Tibial nerve (tissue), 4 donors: Measurements from ENCODE around the gene IQGAP2. TPM values are rescaled to one million over a fixed set of nuclear protein-coding genes. Genes with fewer than 3 reads are reported as not detected.

Experiments
- DNase-seq, 2 donors: peaks; one replicate each; pipeline ENCODE4 v3.0.0-alpha.2; 2019; ENCODE audit warnings: low spot score in 2 of 2
- H3K27ac ChIP-seq, 4 donors: fragments of 200-600 bp; sonication (generic) in 3 of 4; one replicate each; pipeline ENCODE4 v1.5.1; 2017 to 2019; ENCODE audit warnings: mild to moderate bottlenecking in 1 of 4
- H3K27me3 ChIP-seq, 2 donors: fragments of 200-600 bp; sonication (generic) in 1 of 2; one replicate each; pipeline versions ENCODE4 v1.5.1 to v1.6.0; 2017 to 2019
- H3K36me3 ChIP-seq, 3 donors: fragments of 200-600 bp; sonication (generic); one replicate each; pipeline ENCODE4 v1.5.1; 2018 to 2019
- H3K4me1 ChIP-seq, 4 donors: fragments of 200-600 bp; sonication (generic) in 3 of 4; one replicate each; pipeline ENCODE4 v1.5.1; 2017 to 2019
- H3K4me3 ChIP-seq, 4 donors: fragments of 200-600 bp; sonication (generic) in 3 of 4; one replicate each; pipeline ENCODE4 v1.5.1; 2017 to 2019; ENCODE audit warnings: mild to moderate bottlenecking in 1 of 4, moderate library complexity in 1 of 4
- H3K9me3 ChIP-seq, 4 donors: fragments of 200-600 bp; sonication (generic) in 3 of 4; one replicate each; pipeline ENCODE4 v1.5.1; 2017 to 2019
- EP300 ChIP-seq, 2 donors: sonication (generic); formaldehyde crosslinking; IDR thresholded peaks; one replicate each; pipeline ENCODE4 v1.6.1; 2017; ENCODE audit warnings: antibody characterized with exemption in 2 of 2, mild to moderate bottlenecking in 1 of 2
- POLR2A ChIP-seq, 2 donors: fragments of 450-650 bp; IDR thresholded peaks; one replicate each; pipeline ENCODE4 v1.6.1; 2017; ENCODE audit warnings: antibody characterized with exemption in 2 of 2, mild to moderate bottlenecking in 2 of 2, moderate library complexity in 2 of 2
- WGBS, 2 donors: methylation state at CpG; one replicate each; pipeline ENCODE4 v1.1.5; 2018; 5-methylcytosine and 5-hydroxymethylcytosine counted together
- total RNA-seq, 4 donors: library from RNA; depleted of rRNA; stranded (reverse); fragments of >200 nt; gene quantifications; one replicate each; pipeline ENCODE4 v1.1.0, GENCODE V29; 2016
- TF ChIP-seq, protein P1 (sequence below), 5 experiments: fragments of 200-600 bp in 3 of 5; fragments of 450-650 bp in 2 of 5; sonication (generic) in 3 of 5; IDR thresholded peaks; one replicate each; pipeline ENCODE4 v1.5.1; 2016 to 2019; ENCODE audit warnings: antibody characterized with exemption in 5 of 5, mild to moderate bottlenecking in 3 of 5, moderate library complexity in 2 of 5

The IQGAP2 gene
- total RNA-seq, 4 donors from 2014 or later, result 42.8 to 58.2 (median 52.3) TPM

DNA sequence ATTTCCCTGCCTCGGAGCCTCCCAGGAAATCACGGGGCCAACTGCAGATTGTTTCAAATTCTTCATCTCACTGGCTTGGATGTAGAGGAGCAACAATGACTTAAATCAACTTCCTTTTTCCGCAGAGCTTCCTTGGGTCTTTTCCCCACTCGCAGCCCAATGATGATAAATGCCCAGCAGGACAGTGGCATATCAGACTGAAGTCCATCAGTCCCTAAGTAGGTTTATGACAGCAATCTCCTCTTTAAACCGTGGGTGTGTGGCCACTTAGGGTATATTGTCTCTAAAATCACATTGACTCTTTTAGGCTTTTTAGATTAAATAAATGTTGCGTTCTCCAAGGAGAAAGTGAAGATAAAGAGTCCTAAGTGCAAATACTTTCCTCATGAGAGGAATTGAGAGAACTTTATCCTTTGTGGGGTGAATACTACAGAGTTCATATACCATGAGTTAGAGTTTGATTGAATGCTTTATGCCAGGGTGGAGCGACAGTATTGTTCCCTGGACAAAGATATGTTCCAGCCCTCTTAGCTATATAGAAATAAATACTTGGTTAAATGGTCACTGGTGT, 59.1 kb downstream of the IQGAP2 start:
- no peaks in the 10 kb centered on the region for H3K36me3 ChIP-seq
- WGBS, 2 donors, result 63 to 68% methylated on average over 7 of the region's 7 CpGs
- no peak overlapping the region for H3K4me3 ChIP-seq
- peaks cover 0 to 13% (median 2%) of the 10 kb centered on the region in 4 donors for H3K4me1 ChIP-seq
- no peaks in the 10 kb centered on the region for H3K9me3 ChIP-seq
- no peak overlapping the region for H3K27ac ChIP-seq
- no peak for DNase-seq
- TF ChIP-seq POLR2A (IDR thresholded peaks at IDR 0.05) (no peak), EP300 (IDR thresholded peaks at IDR 0.05) (no peak)
- TF ChIP-seq, protein P1, sequence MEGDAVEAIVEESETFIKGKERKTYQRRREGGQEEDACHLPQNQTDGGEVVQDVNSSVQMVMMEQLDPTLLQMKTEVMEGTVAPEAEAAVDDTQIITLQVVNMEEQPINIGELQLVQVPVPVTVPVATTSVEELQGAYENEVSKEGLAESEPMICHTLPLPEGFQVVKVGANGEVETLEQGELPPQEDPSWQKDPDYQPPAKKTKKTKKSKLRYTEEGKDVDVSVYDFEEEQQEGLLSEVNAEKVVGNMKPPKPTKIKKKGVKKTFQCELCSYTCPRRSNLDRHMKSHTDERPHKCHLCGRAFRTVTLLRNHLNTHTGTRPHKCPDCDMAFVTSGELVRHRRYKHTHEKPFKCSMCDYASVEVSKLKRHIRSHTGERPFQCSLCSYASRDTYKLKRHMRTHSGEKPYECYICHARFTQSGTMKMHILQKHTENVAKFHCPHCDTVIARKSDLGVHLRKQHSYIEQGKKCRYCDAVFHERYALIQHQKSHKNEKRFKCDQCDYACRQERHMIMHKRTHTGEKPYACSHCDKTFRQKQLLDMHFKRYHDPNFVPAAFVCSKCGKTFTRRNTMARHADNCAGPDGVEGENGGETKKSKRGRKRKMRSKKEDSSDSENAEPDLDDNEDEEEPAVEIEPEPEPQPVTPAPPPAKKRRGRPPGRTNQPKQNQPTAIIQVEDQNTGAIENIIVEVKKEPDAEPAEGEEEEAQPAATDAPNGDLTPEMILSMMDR (IDR thresholded peaks at IDR 0.05), result no peak
- H3K27me3 ChIP-seq, result no peaks in the 10 kb centered on the region

DNA sequence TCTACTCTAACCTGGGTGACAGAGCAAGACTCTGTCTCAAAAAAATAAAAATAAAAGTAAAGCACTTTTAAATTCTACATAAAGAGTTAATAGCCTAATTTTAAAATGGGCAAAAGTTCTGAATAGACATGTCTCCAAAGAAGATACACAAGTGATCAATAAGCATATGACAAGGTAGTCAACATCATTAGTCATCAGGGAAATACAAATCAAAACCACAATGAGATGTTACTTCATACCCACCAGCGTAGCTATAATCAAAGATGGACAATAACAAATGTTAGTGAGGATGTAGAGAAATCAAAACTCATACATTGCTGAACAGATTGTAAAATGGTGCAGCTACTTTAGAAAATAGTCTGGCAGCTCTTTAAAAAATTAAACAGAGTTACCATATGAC, 64.1 kb downstream of the IQGAP2 start:
- Histone ChIP-seq H3K27me3 (no peaks in the 10 kb centered on the region), H3K4me1 (peaks cover 0 to 12% (median 0%) of the 10 kb centered on the region in 4 donors), H3K9me3 (no peaks in the 10 kb centered on the region), H3K27ac (no peak overlapping the region), H3K4me3 (no peak overlapping the region), H3K36me3 (no peaks in the 10 kb centered on the region)
- TF ChIP-seq POLR2A (IDR thresholded peaks at IDR 0.05), result no peak
- TF ChIP-seq, protein P1 (IDR thresholded peaks at IDR 0.05), result no peak
- TF ChIP-seq EP300 (IDR thresholded peaks at IDR 0.05), result no peak
- 93 to 100% methylated on average over 1 of the region's 1 CpG for WGBS, 2 donors
- no peak for DNase-seq

DNA sequence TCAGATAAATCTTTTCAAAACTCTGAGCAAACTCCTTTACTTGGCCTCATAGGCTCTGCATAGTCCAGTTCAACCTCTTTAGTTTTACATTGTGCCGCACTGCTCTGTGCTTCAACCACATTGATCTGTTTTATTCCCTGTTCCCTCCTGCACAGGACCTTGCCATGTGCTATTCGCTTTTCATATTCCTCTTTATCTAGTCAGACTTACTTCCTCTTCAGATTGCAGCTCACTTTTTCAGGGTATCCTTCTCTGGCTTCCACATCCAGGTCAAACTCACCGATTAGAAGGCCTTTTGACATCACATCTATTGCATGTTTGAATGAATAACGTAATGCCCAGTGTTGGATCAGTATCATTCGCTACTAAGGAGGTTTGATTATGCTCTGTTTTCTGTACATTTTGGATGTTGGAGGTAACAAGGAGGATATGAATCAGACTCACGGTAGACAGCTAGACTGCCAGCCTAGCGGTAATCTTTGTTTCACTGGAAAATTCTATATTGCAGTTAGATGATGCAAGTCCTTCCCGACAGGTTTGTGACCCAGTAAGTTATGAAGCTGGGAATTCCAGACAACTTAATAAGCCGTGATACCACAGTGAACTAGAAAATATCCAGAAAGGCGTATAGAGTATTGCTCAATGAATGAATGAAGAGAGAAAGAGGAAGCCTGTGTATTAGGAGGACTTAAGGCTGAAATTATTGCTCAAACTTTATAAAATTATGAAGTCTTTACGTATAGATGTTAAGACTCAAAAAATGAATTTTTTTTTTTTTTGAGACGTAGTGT, 65.7 kb downstream of the IQGAP2 start:
- TF ChIP-seq, protein P1 (IDR thresholded peaks at IDR 0.05), result no peak
- TF ChIP-seq EP300 (IDR thresholded peaks at IDR 0.05), result no peak
- no peak for TF ChIP-seq POLR2A (IDR thresholded peaks at IDR 0.05)
- no peaks in the 10 kb centered on the region for H3K9me3 ChIP-seq
- no peak overlapping the region for H3K4me3 ChIP-seq
- 86 to 92% methylated on average over 12 of the region's 12 CpGs for WGBS, 2 donors
- H3K27ac ChIP-seq, result no peak overlapping the region
- H3K36me3 ChIP-seq, result no peaks in the 10 kb centered on the region
- H3K27me3 ChIP-seq, result no peaks in the 10 kb centered on the region
- no peak for DNase-seq
- H3K4me1 ChIP-seq, result peaks cover 0 to 14% (median 0%) of the 10 kb centered on the region in 4 donors

DNA sequence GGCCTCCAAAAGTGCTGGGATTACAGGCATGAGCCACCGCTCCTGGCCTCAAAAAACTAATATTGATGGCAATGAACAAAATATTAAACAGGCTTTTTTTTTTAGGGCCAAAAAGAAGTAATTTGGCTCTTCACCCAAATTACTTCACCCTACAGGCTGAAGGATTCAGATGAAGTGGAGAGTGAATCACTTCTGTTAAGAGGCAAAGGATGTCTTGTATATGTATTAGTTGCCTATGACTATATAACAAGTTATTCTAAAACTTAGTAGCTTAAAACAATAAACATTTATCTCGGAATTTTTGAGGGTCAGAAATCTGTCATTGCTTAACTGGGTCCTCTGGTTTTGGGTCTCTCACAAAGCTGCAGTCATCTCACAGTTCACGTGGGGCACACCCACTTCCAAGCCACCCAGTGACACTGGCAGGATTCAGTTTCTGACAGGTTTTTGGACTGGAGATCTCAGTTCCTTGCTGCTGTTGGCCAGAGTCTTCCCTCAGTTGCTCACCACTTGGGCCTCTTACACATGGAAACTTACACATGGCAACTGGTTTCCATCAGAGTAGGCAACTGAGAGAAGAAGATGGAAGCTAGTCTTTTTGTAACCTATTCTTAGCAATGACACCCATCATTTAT, 66.7 kb downstream of the IQGAP2 start:
- TF ChIP-seq, protein P1 (IDR thresholded peaks at IDR 0.05), result no peak
- TF ChIP-seq EP300 (IDR thresholded peaks at IDR 0.05), result no peak
- TF ChIP-seq POLR2A (IDR thresholded peaks at IDR 0.05), result no peak
- no peaks in the 10 kb centered on the region for H3K9me3 ChIP-seq
- 68 to 77% methylated on average over 3 of the region's 3 CpGs for WGBS, 2 donors
- no peak overlapping the region for H3K4me3 ChIP-seq
- no peaks in the 10 kb centered on the region for H3K36me3 ChIP-seq
- DNase-seq, result no peak
- peaks cover 0 to 14% (median 0%) of the 10 kb centered on the region in 4 donors for H3K4me1 ChIP-seq
- H3K27ac ChIP-seq, result no peak overlapping the region
- no peaks in the 10 kb centered on the region for H3K27me3 ChIP-seq

DNA sequence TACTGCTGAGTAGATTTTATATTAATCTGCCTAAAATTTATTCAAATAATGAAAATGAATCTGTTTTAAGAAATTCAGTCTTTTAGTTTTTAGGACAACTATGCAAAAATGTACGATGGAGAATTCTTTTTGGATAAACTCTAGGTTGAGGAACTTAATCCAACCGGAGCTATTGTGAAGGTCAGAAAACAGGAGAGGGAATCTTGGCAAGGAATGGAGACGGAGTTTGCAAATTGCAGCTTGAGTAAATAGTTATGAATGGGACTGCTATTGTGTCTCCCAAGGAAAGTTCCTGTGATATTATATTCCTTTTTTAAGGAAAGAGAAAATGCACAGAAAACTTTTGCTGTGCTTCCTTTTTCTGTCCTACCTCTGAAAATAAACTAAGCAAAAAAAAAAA, 67.9 kb downstream of the IQGAP2 start:
- Histone ChIP-seq H3K9me3 (no peaks in the 10 kb centered on the region), H3K4me3 (no peak overlapping the region), H3K27ac (no peak overlapping the region), H3K36me3 (no peaks in the 10 kb centered on the region), H3K4me1 (peaks cover 0 to 14% (median 0%) of the 10 kb centered on the region in 4 donors), H3K27me3 (no peaks in the 10 kb centered on the region)
- no peak for DNase-seq
- WGBS, 2 donors, result 39 to 42% methylated on average over 3 of the region's 3 CpGs
- no peak for TF ChIP-seq POLR2A (IDR thresholded peaks at IDR 0.05)
- TF ChIP-seq, protein P1 (IDR thresholded peaks at IDR 0.05), result no peak
- TF ChIP-seq EP300 (IDR thresholded peaks at IDR 0.05), result no peak
